HepG2 (cell line): Measurements from ENCODE around the gene TNFRSF6B. TPM values are rescaled to one million over a fixed set of nuclear protein-coding genes. Genes with fewer than 3 reads are reported as not detected.

Experiments used
- AGO2 ChIP-seq: fragments of 200-400 bp; formaldehyde crosslinking; optimal IDR thresholded peaks from 2 replicates; pipeline ENCODE3; 2017; ENCODE audit warnings: mild to moderate bottlenecking, low read depth, low read length, moderate library complexity
- GZF1 ChIP-seq: sonication (generic); formaldehyde crosslinking; IDR thresholded peaks from 2 replicates; pipeline ENCODE4 v1.5.1; 2020; ENCODE audit warnings: mild to moderate bottlenecking, missing genetic modification reagents
- POLR2G ChIP-seq: fragments of 200-400 bp; formaldehyde crosslinking; IDR thresholded peaks from 2 replicates; pipeline ENCODE4 v1.6.1; 2018; ENCODE audit warnings: mild to moderate bottlenecking, low read depth, low read length, moderate library complexity
- RXRB ChIP-seq: IDR thresholded peaks from 2 replicates; pipeline ENCODE4 v1.6.1; 2016; ENCODE audit warnings: borderline replicate concordance, missing genetic modification reagents, missing compliant biosample characterization
- ZFP82 ChIP-seq: sonication (generic); formaldehyde crosslinking; IDR thresholded peaks from 2 replicates; pipeline ENCODE4 v1.5.1; 2020; ENCODE audit warnings: mild to moderate bottlenecking, missing genetic modification reagents, borderline replicate concordance
- ZNF34 ChIP-seq: sonication (generic); formaldehyde crosslinking; IDR thresholded peaks from 2 replicates; pipeline ENCODE4 v1.4.0; 2020; ENCODE audit warnings: mild to moderate bottlenecking, missing genetic modification reagents, borderline replicate concordance
- ZNF430 ChIP-seq: sonication (generic); formaldehyde crosslinking; IDR thresholded peaks from 2 replicates; pipeline ENCODE4 v1.9.0; 2021; ENCODE audit warnings: mild to moderate bottlenecking, missing genetic modification reagents
- polyA plus RNA-seq, 8 experiments: library from polyadenylated mRNA; depleted of rRNA in 3 of 8; stranded (reverse) in 7 of 8; unstranded in 1 of 8; fragments of >200 nt; fragmentation: Illumina TruSeq in 4 of 8; extraction: Trizol in 4 of 8; gene quantifications; 2 replicates each; pipeline versions ENCODE4 v1.2.1 to v1.2.3, GENCODE V29; 2011 to 2016; ENCODE audit warnings: low read depth in 4 of 8, missing spikeins in 1 of 8, mixed read lengths in 1 of 8; ENCODE audit not compliant: insufficient read depth in 1 of 8
- total RNA-seq, 5 experiments: library from RNA; depleted of rRNA; stranded (reverse); fragments of >200 nt; fragmentation: Illumina TruSeq; extraction: Trizol; gene quantifications; 2 replicates each; pipeline ENCODE4 v1.2.3, GENCODE V29; 2016; ENCODE audit warnings: low read depth in 1 of 5
- TF ChIP-seq, protein P1 (sequence below): sonication (generic); formaldehyde crosslinking; IDR thresholded peaks from 2 replicates; pipeline ENCODE4 v1.4.0; 2020; ENCODE audit warnings: missing genetic modification reagents, borderline replicate concordance
- TF ChIP-seq, protein P2 (sequence below), 2 experiments: sonication (generic) in 1 of 2; formaldehyde crosslinking in 1 of 2; IDR thresholded peaks; 2 replicates each; pipeline versions ENCODE4 v1.4.0 to v1.6.1; 2018 to 2020; ENCODE audit warnings: missing genetic modification reagents in 2 of 2, borderline replicate concordance in 1 of 2, low read depth in 1 of 2, mild to moderate bottlenecking in 1 of 2, missing biosample characterization in 1 of 2
- TF ChIP-seq, protein P3 (sequence below): sonication (generic); formaldehyde crosslinking; IDR thresholded peaks from 2 replicates; pipeline ENCODE4 v1.4.0; 2020; ENCODE audit warnings: mild to moderate bottlenecking, missing genetic modification reagents
- TF ChIP-seq, protein P4 (sequence below): sonication (generic); formaldehyde crosslinking; IDR thresholded peaks from 2 replicates; pipeline ENCODE4 v1.8.0; 2022; ENCODE audit warnings: mild to moderate bottlenecking, missing genetic modification reagents; ENCODE audit not compliant: insufficient replicate concordance
- TF ChIP-seq, protein P5 (sequence below): sonication (generic); formaldehyde crosslinking; IDR thresholded peaks from 2 replicates; pipeline ENCODE4 v1.4.0; 2020; ENCODE audit warnings: mild to moderate bottlenecking, missing genetic modification reagents
- TF ChIP-seq, protein P6 (sequence below): sonication (generic); formaldehyde crosslinking; IDR thresholded peaks from 2 replicates; pipeline ENCODE4 v1.8.1; 2023; ENCODE audit warnings: mild to moderate bottlenecking, inconsistent platforms, moderate library complexity, missing genetic modification reagents, borderline replicate concordance

Gene TNFRSF6B
- total and polyA plus RNA-seq, 2 of the 13 experiments (the other 11 are each of a cell fraction or from before 2014, with no cell fraction given), result 0.24 TPM; not detected in 1

DNA sequence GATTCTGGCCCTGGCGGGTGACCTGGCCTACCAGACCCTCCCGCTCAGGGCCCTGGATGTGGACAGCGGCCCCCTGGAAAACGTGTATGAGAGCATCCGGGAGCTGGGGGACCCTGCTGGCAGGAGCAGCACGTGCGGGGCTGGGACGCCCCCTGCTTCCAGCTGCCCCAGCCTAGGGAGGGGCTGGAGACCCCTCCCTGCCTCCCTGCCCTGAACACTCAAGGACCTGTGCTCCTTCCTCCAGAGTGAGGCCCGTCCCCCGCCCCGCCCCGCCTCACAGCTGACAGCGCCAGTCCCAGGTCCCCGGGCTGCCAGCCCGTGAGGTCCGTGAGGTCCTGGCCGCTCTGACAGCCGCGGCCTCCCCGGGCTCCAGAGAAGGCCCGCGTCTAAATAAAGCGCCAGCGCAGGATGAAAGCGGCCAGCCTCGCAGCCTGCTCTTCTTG lies 42.3 kb downstream of the TNFRSF6B start (continued):
- TF ChIP-seq, protein P1, sequence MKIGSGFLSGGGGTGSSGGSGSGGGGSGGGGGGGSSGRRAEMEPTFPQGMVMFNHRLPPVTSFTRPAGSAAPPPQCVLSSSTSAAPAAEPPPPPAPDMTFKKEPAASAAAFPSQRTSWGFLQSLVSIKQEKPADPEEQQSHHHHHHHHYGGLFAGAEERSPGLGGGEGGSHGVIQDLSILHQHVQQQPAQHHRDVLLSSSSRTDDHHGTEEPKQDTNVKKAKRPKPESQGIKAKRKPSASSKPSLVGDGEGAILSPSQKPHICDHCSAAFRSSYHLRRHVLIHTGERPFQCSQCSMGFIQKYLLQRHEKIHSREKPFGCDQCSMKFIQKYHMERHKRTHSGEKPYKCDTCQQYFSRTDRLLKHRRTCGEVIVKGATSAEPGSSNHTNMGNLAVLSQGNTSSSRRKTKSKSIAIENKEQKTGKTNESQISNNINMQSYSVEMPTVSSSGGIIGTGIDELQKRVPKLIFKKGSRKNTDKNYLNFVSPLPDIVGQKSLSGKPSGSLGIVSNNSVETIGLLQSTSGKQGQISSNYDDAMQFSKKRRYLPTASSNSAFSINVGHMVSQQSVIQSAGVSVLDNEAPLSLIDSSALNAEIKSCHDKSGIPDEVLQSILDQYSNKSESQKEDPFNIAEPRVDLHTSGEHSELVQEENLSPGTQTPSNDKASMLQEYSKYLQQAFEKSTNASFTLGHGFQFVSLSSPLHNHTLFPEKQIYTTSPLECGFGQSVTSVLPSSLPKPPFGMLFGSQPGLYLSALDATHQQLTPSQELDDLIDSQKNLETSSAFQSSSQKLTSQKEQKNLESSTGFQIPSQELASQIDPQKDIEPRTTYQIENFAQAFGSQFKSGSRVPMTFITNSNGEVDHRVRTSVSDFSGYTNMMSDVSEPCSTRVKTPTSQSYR (CRISPR knock-in tag), result no peak
- TF ChIP-seq, protein P2, sequence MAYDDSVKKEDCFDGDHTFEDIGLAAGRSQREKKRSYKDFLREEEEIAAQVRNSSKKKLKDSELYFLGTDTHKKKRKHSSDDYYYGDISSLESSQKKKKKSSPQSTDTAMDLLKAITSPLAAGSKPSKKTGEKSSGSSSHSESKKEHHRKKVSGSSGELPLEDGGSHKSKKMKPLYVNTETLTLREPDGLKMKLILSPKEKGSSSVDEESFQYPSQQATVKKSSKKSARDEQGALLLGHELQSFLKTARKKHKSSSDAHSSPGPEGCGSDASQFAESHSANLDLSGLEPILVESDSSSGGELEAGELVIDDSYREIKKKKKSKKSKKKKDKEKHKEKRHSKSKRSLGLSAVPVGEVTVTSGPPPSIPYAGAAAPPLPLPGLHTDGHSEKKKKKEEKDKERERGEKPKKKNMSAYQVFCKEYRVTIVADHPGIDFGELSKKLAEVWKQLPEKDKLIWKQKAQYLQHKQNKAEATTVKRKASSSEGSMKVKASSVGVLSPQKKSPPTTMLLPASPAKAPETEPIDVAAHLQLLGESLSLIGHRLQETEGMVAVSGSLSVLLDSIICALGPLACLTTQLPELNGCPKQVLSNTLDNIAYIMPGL (CRISPR knock-in tag; IDR thresholded peaks at IDR 0.05; ENCODE audit: borderline replicate concordance in 1 of 2, low read depth in 1 of 2), result peak in 1 of 2 experiments; percentile 82; a peak in 2 of 4 replicates
- TF ChIP-seq, protein P3, sequence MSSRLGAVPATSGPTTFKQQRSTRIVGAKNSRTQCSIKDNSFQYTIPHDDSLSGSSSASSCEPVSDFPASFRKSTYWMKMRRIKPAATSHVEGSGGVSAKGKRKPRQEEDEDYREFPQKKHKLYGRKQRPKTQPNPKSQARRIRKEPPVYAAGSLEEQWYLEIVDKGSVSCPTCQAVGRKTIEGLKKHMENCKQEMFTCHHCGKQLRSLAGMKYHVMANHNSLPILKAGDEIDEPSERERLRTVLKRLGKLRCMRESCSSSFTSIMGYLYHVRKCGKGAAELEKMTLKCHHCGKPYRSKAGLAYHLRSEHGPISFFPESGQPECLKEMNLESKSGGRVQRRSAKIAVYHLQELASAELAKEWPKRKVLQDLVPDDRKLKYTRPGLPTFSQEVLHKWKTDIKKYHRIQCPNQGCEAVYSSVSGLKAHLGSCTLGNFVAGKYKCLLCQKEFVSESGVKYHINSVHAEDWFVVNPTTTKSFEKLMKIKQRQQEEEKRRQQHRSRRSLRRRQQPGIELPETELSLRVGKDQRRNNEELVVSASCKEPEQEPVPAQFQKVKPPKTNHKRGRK (CRISPR knock-in tag), result peak; percentile 60; the same call in 1 of the 2 replicates
- peak; percentile 1; the same call in 1 of the 2 replicates for TF ChIP-seq POLR2G
- no peak for TF ChIP-seq GZF1
- TF ChIP-seq, protein P4, sequence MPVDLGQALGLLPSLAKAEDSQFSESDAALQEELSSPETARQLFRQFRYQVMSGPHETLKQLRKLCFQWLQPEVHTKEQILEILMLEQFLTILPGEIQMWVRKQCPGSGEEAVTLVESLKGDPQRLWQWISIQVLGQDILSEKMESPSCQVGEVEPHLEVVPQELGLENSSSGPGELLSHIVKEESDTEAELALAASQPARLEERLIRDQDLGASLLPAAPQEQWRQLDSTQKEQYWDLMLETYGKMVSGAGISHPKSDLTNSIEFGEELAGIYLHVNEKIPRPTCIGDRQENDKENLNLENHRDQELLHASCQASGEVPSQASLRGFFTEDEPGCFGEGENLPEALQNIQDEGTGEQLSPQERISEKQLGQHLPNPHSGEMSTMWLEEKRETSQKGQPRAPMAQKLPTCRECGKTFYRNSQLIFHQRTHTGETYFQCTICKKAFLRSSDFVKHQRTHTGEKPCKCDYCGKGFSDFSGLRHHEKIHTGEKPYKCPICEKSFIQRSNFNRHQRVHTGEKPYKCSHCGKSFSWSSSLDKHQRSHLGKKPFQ, result peak; percentile 20
- TF ChIP-seq ZFP82 (CRISPR knock-in tag), result no peak
- TF ChIP-seq, protein P5, sequence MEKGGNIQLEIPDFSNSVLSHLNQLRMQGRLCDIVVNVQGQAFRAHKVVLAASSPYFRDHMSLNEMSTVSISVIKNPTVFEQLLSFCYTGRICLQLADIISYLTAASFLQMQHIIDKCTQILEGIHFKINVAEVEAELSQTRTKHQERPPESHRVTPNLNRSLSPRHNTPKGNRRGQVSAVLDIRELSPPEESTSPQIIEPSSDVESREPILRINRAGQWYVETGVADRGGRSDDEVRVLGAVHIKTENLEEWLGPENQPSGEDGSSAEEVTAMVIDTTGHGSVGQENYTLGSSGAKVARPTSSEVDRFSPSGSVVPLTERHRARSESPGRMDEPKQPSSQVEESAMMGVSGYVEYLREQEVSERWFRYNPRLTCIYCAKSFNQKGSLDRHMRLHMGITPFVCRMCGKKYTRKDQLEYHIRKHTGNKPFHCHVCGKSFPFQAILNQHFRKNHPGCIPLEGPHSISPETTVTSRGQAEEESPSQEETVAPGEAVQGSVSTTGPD (CRISPR knock-in tag), result peak; percentile 48; the same call in 1 of the 2 replicates
- peak; percentile 99 for TF ChIP-seq AGO2
- TF ChIP-seq, protein P6, sequence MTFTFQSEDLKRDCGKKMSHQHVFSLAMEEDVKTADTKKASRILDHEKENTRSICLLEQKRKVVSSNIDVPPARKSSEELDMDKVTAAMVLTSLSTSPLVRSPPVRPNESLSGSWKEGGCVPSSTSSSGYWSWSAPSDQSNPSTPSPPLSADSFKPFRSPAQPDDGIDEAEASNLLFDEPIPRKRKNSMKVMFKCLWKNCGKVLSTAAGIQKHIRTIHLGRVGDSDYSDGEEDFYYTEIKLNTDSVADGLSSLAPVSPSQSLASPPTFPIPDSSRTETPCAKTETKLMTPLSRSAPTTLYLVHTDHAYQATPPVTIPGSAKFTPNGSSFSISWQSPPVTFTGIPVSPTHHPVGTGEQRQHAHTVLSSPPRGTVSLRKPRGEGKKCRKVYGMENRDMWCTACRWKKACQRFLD (CRISPR knock-in tag), result no peak; the same call in 1 of the 2 replicates
- TF ChIP-seq ZNF430 (CRISPR knock-in tag), result no peak; the same call in 1 of the 2 replicates
- 0 out of 2 replicates have a peak, but pooled peaks have one; percentile 70 for TF ChIP-seq ZNF34 (CRISPR knock-in tag)
- TF ChIP-seq RXRB (CRISPR knock-in tag), result no peak
